Activated CD4-positive, alpha-beta T cell treated with anti-CD3 and anti-CD28 coated beads, Interleukin-2, Interleukin-4, amounts not matched to agents 100 ng/mL and 50 ng/mL, durations not matched to agents 16 hours and 8 hours (primary cell): ENCODE results near the gene NBR1.
A peak's percentile ranks its signal among the peaks of the same experiment; 100 is the strongest.
"Not testable (repeated sequence)": the region's sequence is repeated elsewhere in the genome, so short reads cannot be mapped to it uniquely, and the experiment has no call there.

ENCODE experiments used
- DNase-seq: peaks from one replicate; pipeline ENCODE4 v3.0.0-alpha.2; 2020; ENCODE audit warnings: low spot score

Gene NBR1

DNA sequence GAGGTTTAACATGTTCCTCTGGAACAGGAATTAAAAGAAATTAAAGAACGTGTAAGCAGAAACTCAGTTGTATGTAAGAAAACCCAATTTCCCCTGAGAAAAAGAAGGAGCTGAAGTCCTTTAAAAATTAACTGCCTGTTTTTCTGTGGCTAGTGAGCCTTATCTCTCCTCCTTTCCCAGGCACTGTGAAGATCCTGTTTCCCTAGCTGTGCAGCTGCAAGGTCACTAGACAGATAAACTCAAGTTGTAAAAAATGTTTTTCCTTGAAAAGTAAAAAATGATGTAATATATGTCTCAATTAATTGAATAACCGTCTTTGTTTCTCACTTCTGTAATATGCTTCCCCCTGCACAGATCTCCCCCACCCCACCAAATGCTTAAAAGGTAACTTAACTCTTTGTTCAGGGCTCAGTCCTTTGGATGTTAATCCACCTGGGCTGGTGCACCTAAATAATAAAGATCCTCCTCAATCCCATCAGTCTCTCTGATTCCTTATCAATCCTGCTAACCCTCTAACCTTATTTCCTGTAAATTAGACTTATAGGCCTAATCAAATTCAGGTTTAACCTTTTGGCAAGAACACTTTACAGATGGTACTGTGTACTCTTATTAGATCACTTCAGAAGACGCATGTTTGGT, 17.7 kb upstream of the NBR1 start:
- DNase-seq, result not testable (repeated sequence)

DNA sequence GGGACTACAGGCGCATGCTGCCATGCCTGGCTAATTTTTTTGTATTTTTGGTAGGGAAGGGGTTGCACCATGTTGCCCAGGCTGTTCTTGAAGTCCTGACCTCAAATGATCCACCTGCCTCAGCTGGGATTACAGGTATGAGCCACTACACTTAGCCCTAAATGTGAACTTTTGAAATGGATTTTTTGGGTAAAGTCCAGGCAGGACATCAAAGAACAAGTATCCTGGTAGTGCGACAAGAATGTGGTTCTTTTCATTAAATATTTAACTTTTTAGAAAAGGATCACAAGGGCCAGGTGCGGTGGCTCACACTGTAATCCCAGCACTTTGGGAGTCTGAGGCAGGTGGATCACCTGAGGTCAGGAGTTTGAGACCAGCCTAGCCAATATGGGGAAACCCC, 15.3 kb upstream of the NBR1 start:
- no peak for DNase-seq

DNA sequence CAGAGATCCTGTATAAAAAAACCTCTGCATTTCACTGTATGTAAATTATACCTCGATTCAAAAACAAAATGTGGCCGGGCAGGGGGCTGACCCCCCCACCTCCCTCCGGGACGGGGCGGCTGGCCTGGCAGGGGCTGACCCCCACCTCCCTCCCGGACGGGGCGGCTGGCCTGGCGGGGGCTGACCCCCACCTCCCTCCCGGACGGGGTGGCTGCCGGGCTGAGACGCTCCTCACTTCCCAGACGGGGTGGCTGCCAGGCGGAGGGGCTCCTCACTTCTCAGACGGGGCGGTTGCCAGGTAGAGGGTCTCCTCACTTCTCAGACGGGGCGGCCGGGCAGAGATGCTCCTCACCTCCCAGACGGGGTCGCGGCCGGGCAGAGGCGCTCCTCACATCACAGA, 11.8 kb upstream of the NBR1 start:
- DNase-seq, result not testable (repeated sequence)

DNA sequence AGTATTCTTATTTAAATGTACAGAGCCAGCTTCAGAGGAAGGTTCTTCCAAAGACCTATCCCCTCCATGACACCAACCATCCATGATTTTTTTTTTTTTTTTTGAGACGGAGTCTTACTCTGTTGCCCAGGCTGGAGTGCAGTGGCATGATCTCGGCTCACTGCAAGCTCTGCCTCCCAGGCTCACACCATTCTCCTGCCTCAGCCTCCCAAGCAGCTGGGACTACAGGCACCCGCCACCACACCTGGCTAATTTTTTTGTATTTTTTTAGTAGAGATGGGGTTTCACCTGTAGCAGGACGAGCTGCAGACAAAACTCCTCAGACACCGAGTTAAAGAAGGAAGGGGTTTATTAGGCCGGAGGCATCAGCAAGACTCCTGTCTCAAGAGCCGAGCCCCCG, 11.1 kb upstream of the NBR1 start:
- not testable (repeated sequence) for DNase-seq

- not testable (repeated sequence) for DNase-seq
Observed at GRCh38 chr17:43165971-43166370, 5.0 kb upstream of the NBR1 start.

GRCh38 chr17:43169561-43170139, 1.4 kb upstream of the NBR1 start:
- DNase-seq, result peak; percentile 17

DNA sequence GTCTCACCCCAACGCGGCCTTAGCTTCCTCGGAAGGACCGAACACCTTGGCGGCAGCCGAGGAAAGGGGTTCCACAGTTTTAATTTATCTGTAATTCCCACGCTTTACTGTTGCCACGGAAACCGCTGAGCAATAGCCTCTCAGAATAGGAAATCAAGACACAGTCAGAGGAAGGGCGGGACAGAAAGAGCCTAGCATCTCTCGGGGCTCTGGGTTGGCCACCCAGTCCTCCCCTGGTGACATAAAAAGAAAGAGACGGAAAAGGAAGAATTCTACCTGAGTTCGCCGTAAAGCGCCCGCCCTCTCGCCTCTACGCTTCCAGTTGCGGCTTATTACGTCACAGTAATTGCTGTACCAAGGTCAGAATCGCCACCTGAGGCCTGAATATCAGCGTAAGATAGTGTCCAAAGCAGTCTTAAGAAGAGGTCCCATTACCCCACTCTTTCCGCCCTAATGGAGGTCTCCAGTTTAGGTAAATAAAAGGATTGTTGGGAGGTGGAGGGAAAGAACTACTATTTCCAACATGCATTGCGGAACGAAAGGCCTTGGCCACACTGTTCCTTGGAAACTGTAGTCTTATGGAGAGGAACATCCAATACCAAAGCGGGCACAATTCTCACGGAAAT, 761 bp upstream of the NBR1 start:
- peak; percentile 94 for DNase-seq

GRCh38 chr17:43171586-43172487, 823 bp downstream of the NBR1 start:
- DNase-seq, result peak; percentile 12

DNA sequence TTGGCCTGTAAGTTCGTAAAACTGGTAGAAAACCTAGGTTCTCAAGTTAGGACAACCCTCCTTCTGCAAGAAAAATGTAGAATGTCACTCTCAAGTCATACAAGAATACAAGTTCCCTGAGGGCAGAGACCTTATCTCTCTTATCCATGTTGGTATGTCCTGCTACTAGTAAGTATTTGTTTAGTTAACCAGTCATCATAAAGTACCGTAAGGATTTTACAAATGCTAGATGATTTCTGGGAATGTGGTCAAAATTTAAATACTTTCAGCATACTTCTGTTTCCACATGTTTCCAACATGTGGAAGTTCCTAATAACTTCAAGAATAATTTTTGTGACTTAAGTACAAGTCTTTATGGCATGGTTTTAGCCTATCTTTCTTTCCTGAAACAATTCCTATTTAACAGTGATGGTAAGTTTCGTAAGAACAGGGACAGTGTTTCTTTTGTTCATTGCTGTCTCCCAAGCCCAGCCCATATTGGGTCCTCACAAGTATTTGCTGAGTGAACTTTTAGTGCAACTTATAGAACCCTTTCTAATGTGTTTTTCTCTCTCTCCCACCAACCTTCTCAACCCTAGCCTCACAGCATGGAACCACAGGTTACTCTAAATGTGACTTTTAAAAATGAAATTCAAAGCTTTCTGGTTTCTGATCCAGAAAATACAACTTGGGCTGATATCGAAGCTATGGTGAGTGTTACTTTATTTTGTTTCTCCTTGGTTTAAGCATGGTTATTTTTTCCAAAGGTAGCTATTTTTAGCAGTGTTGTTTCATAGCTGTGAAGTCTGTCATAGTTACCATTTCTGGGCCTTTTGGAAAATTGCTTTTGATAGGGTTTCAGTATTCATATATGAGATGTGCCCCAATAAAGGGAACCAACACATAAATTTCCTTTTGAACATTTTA, 4.5 kb downstream of the NBR1 start:
- DNase-seq, result no peak

DNA sequence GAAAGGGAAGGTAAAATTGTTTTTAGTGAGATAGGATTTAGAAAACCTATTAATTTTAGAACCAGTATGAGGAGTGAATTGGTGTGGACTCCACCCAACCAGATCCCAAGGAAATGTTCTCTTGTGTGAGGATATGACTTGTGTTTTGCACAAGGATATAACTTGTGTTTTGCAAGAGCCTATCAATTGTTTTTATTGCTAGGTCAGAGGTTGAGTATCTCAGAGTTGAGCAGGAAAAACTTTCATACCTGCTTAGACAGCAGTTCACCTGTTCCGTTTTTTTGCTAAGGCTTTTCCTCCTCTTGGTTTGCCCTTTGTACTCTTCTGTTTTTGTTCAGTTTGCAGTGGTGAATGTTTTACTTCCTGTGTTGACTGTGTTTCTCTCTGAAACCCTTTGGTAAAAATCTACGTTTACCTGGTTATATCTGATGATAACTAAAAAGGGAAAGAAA, 5.1 kb downstream of the NBR1 start:
- DNase-seq, result no peak

- no peak for DNase-seq
Observed at GRCh38 chr17:43183921-43184320, 12.9 kb downstream of the NBR1 start.

DNA sequence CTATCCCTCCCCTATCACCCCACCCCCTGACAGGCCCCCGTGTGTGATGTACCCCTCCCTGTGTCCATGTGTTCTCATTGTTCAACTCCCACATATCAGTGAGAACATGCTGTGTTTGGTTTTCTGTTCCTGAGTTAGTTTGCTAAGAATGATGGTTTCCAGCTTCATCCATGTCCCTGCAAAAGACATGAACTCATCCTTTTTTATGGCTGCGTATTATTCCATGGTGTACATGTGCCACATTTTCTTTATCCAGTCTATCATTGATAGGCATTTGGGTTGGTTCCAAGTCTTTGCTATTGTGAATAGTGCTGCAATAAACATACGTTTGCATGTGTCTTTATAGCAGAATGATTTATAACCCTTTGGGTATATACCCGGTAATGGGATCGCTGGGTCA, 15.6 kb downstream of the NBR1 start:
- not testable (repeated sequence) for DNase-seq

DNA sequence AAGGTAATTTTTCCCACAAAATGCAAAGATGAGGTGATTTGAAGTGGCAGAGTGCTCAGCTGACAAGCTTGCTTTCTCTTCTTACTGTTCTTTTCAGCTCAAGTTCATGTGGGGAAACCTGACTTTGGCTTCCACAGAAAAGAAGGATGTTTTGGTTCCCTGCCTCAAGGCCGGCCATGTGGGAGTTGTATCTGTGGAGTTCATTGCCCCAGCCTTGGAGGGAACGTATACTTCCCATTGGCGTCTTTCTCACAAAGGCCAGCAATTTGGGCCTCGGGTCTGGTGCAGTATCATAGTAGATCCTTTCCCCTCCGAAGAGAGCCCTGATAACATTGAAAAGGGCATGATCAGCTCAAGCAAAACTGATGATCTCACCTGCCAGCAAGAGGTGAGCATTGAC, 22.2 kb downstream of the NBR1 start:
- DNase-seq, result no peak

DNA sequence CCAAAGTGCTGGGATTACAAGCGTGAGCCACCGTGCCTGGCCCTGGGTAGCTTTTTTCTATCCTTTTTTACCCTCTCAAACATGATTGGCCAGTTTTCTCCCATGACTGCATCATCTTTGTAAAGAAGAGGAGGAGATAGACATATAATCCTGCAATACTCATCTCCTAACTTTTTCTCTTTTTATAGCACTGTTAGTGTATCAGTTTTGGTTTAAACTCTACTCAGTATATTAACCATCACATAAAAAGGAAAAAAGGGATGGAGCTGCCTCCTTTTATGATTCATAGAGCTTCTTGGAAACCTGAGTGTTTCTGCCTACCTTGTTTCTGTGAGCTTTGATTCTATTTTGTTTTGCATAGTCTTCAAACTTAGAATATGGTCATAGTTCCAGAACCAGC, 28.6 kb downstream of the NBR1 start:
- no peak for DNase-seq

GRCh38 chr17:43200127-43200526, 29.1 kb downstream of the NBR1 start:
- no peak for DNase-seq

- not testable (repeated sequence) for DNase-seq
Observed at GRCh38 chr17:43203013-43203412, 32.0 kb downstream of the NBR1 start.

DNA sequence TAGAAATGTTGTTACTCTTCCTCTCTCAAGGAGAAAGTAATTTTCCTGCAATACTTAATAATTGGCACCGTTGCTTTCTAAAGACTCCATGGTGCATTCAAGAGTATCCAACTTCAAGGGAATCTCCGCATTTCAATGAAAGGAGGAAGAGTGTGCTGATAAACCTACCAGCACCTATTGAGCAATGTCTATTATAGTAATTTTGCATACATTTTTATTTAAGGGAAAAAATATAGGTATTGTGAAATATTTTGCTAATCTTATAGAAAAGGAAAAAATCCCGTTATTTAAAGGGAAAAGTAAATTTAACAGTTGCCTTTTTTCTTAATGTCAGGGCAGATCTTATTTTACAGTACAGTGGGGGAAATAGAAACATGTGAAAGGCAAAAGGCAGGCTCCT, 39.6 kb downstream of the NBR1 start:
- DNase-seq, result no peak

- DNase-seq, result no peak
Observed at GRCh38 chr17:43211123-43211479, 40.1 kb downstream of the NBR1 start.

- peak; percentile 81 for DNase-seq
Observed at GRCh38 chr17:43211480-43212402, 40.7 kb downstream of the NBR1 start, which contains the start of gene TMEM106A. Gene TMEM106A (plus strand): TSS chr17:43211875. CDS start chr17:43213042, 1,167 bp downstream.
